Effector memory CD4-positive, alpha-beta T cell (primary cell): ENCODE results near the gene MAZ.
"Not testable (repeated sequence)": the region's sequence is repeated elsewhere in the genome, so short reads cannot be mapped to it uniquely, and the experiment has no call there.

ENCODE experiments used
- DNase-seq, 3 donors: peaks; one replicate each; pipeline ENCODE4 v3.0.0-alpha.2; 2020
- H3K27ac ChIP-seq: 2 replicates; pipeline ENCODE4 v1.7.0; 2013; ENCODE audit warnings: mild to moderate bottlenecking, low read length, moderate library complexity; ENCODE audit not compliant: insufficient read depth, poor library complexity, severe bottlenecking
- H3K27me3 ChIP-seq: replicated peaks from 2 replicates; pipeline ENCODE4 v1.7.0; 2013; ENCODE audit warnings: mild to moderate bottlenecking, low read length; ENCODE audit not compliant: insufficient read depth, control insufficient read depth, poor library complexity, severe bottlenecking
- H3K36me3 ChIP-seq: 2 replicates; pipeline ENCODE4 v1.7.0; 2013; ENCODE audit warnings: mild to moderate bottlenecking, low read length, moderate library complexity; ENCODE audit not compliant: control insufficient read depth, insufficient read depth
- H3K4me1 ChIP-seq: 2 replicates; pipeline ENCODE4 v1.7.0; 2013; ENCODE audit warnings: low read length, mild to moderate bottlenecking; ENCODE audit not compliant: control insufficient read depth, insufficient read depth, poor library complexity, severe bottlenecking
- H3K4me3 ChIP-seq: 2 replicates; pipeline ENCODE4 v1.7.0; 2013; ENCODE audit warnings: low read length, low read depth, mild to moderate bottlenecking; ENCODE audit not compliant: insufficient read depth, poor library complexity, severe bottlenecking
- H3K9me3 ChIP-seq: 2 replicates; pipeline ENCODE4 v1.7.0; 2013; ENCODE audit warnings: mild to moderate bottlenecking, low read length, moderate library complexity; ENCODE audit not compliant: control insufficient read depth
- total RNA-seq, 3 donors: gene quantifications; one replicate each; lab custom pipeline; 2026; lab: John Stamatoyannopoulos, UW

MAZ gene
- total RNA-seq: 101 to 140 (median 139) reads per million in 3 donors

DNA sequence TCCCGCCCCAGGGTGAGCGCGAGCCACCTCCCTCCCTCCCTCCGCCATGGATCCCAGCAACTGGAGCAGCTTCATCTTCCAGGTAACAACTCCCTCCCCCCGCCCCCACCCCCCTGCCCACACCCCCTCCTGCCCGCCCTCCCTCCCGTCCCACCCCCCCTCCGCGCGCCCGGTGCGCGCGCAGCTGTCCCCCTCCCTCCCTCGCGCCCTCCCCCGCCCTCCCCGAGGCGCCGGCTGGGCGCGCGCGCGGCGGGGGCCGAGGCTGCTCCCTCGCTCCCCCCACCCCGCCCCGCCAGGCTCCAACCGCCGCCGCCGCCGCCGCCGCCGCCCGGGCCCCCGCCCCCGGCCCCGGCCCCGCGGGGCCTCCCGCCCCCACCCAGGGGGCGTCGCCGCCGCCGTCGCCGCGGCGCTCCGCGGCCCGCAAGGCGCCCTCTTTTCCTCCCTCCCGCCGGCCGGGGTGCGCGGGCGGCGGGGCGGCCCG lies at the start of gene MAZ:
MAZ (plus strand) TSS at position 431 of the 481 bp plus-strand sequence. CDS start 173 bp downstream, outside the sequence.
- Histone ChIP-seq H3K4me1 (peaks cover 48% of the 10 kb centered on the region), H3K27me3 (no peaks in the 10 kb centered on the region), H3K9me3 (no peaks in the 10 kb centered on the region), H3K36me3 (peaks cover 7% of the 10 kb centered on the region), H3K27ac (peak within 1 kb of the TSS; percentile 87), H3K4me3 (peak within 1 kb of the TSS; percentile 65)
- DNase-seq: peak in 1 of 3 donors; percentile 75

DNA sequence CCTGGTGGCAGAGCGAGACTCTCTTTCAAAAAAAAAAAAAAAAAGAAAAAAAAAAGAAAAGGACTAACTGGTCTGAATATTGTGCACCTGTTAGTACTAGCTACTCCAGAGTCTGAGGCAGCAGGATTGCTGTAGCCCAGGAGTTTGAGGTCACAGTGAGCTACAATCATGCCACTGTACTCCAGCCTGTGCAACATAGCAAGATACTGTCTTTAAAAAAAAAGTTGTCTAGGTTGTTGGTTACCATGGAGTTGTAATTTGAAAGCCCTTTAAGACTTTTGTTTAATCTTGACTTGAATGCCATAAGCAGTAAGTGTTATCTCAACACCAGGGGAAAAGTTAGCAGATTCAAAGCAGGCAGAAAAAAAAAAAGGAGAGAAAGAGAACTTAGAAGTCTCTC lies 49.7 kb upstream of the MAZ start:
- Histone ChIP-seq H3K27ac (no peak overlapping the region), H3K4me1 (peaks cover 3% of the 10 kb centered on the region), H3K9me3 (no peaks in the 10 kb centered on the region), H3K27me3 (no peaks in the 10 kb centered on the region), H3K4me3 (no peak overlapping the region), H3K36me3 (no peaks in the 10 kb centered on the region)
- no peak for DNase-seq

- H3K9me3 ChIP-seq, H3K27ac ChIP-seq, H3K27me3 ChIP-seq, H3K36me3 ChIP-seq, H3K4me3 ChIP-seq, H3K4me1 ChIP-seq, DNase-seq: not testable (repeated sequence)
These were observed 49.2 kb upstream of the MAZ start for GRCh38 chr16:29757086-29757485.

DNA sequence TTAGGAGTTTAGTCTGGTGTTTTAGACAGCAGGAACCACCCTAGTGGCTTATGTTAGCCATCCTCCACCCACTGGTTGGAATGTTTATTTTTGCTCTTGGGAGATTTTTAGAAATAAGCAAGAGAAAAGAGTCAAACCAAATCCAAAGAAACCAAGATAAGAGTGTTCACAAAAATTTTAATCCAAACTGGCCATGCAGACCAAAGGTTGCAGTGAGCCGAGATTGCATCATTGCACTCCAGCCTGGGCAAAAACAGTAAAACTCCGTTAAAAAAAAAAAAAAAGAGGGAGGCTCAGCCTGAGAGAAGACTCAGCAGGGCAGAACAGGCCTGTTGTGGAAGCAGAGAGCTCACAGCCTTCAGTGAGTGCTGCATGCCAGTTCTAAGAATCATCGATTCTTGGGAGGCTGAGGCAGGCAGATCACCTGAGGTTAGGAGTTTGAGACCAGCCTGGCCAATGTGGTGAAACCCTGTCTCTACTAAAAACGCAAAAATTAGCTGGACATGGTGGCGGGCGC lies 48.3 kb upstream of the MAZ start:
- Histone ChIP-seq H3K4me3 (no peak overlapping the region), H3K36me3 (no peaks in the 10 kb centered on the region), H3K27ac (no peak overlapping the region), H3K27me3 (no peaks in the 10 kb centered on the region), H3K4me1 (peaks cover 3% of the 10 kb centered on the region), H3K9me3 (no peaks in the 10 kb centered on the region)
- no peak for DNase-seq

DNA sequence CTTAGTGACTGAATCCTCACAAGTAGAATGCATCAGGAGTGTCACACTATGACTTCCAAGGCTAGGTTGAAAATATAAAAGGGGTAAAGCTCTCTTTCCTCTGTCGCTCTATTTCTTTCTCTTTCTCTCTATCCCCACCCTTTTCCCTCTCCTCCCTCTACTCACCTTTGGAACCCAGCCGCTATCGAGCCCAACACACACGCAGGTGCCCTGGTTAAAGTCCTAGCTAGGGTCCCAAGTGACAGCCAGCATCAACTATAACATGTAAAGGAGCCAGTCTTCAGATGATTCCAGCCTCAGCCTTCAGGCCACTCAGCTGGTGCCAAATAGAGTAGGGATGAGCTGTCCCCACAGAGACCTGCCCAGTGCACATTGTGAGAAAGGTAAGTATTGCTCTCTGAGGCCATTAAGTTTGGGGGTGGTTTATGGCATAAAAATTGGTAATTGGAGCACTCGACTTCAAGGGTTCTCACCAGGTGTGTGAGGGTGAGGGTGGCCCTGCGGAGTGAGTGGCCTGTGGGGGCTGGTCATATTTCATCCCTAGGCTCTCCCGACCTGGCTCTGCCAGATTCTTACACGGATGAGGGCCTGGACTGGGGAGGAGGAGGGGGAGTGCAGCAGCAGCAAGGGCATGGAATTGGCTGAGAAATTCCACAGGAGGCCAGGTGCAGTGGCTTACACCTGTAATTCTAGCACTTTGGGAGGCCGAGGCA lies 45.6 kb upstream of the MAZ start:
- Histone ChIP-seq H3K27ac (no peak overlapping the region), H3K4me3 (no peak overlapping the region), H3K9me3 (no peaks in the 10 kb centered on the region), H3K36me3 (no peaks in the 10 kb centered on the region), H3K4me1 (no peaks in the 10 kb centered on the region), H3K27me3 (no peaks in the 10 kb centered on the region)
- DNase-seq: no peak

DNA sequence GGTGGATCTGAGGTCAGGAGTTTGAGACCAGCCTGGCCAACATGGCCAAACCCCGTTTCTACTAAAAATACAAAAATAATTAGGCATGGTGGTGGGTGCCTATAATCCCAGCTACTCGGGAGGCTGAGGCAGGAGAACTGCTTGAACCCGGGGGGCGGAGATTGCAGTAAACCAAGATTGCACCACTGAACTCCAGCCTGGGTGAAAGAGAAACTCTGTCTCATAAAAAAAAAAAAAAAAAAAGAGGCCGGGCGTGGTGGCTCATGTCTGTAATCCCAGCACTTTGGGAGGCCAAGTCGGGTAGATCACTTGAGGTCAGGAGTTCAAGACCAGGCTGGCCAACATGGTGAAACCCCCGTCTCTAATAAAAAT lies 45.1 kb upstream of the MAZ start:
- H3K27me3 ChIP-seq, H3K9me3 ChIP-seq, H3K36me3 ChIP-seq, H3K4me3 ChIP-seq, H3K4me1 ChIP-seq, DNase-seq, H3K27ac ChIP-seq: not testable (repeated sequence)

- Histone ChIP-seq H3K27ac (no peak overlapping the region), H3K4me1 (no peaks in the 10 kb centered on the region), H3K4me3 (no peak overlapping the region), H3K36me3 (no peaks in the 10 kb centered on the region), H3K27me3 (no peaks in the 10 kb centered on the region), H3K9me3 (no peaks in the 10 kb centered on the region)
- no peak for DNase-seq
These were observed 44.4 kb upstream of the MAZ start for GRCh38 chr16:29761882-29762281.

DNA sequence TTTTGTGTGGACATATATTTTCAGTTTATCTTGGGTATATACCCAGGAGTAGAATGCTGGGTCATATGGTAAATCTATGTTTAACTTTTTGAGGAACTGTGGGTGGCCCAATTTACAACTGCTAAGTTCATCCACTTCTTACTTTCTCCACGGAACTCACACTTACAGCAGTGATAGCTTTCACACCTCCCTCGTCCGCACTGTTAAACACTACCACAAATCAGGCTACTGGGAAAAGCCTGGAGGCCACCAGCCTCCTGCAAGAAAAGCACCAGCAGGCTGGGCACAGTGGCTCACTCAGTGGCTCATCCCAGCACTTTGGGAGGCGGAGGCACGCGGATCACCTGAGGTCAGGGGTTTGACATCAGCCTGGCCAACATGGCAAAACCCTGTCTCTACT lies 43.0 kb upstream of the MAZ start:
- Histone ChIP-seq H3K36me3 (no peaks in the 10 kb centered on the region), H3K4me3 (no peak overlapping the region), H3K27ac (no peak overlapping the region), H3K9me3 (no peaks in the 10 kb centered on the region), H3K27me3 (no peaks in the 10 kb centered on the region), H3K4me1 (no peaks in the 10 kb centered on the region)
- DNase-seq: no peak

- no peaks in the 10 kb centered on the region for H3K4me1 ChIP-seq
These were observed 40.9 kb upstream of the MAZ start for GRCh38 chr16:29765167-29766032.

DNA sequence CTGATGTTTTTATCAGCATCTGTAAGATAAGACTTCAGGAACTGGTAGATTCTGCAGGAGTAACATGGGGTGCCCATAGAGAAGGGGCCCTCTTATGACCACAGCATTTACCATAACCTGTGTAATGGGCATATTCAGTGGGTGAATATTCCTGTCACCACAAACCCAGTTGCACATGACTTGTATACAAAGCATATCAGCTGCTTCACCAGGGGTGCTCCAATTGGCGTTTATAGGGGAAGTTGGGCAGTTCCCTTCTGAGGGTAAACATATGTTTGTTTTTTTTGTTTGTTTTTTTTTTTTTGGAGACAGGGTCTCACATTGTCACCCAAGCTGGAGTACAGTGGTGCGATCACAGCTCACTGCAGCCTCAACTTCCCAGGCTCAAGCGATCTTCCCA lies 39.8 kb upstream of the MAZ start:
- DNase-seq: no peak
- Histone ChIP-seq H3K4me1 (no peaks in the 10 kb centered on the region), H3K27ac (no peak overlapping the region), H3K4me3 (no peak overlapping the region), H3K36me3 (no peaks in the 10 kb centered on the region), H3K9me3 (no peaks in the 10 kb centered on the region), H3K27me3 (no peaks in the 10 kb centered on the region)

More at GRCh38 chr16:29765167-29766032, 40.9 kb upstream of the MAZ start:
- no peaks in the 10 kb centered on the region for H3K36me3 ChIP-seq
- no peak overlapping the region for H3K4me3 ChIP-seq
- no peaks in the 10 kb centered on the region for H3K27me3 ChIP-seq
- H3K9me3 ChIP-seq: no peaks in the 10 kb centered on the region
- no peak for DNase-seq
- H3K27ac ChIP-seq: no peak overlapping the region
